Neural crest cell (in vitro differentiated cells): Measurements from ENCODE around the gene SMG7. TPM values are rescaled to one million over a fixed set of nuclear protein-coding genes. Genes with fewer than 3 reads are reported as not detected.

Source experiments
- DNase-seq: peaks from one replicate; pipeline ENCODE4 v3.0.0; 2021; ENCODE audit warnings: low read depth, mixed read lengths, low spot score
- H3K27ac Mint-ChIP-seq: one replicate; pipeline ENCODE4 v1.8.0; 2021; ENCODE audit warnings: mild to moderate bottlenecking, mixed read lengths; ENCODE audit not compliant: unreplicated experiment
- H3K27me3 Mint-ChIP-seq: 2 replicates; pipeline ENCODE4 v1.8.0; 2021; ENCODE audit warnings: low read depth, mild to moderate bottlenecking, mixed read lengths
- H3K36me3 Mint-ChIP-seq: 2 replicates; pipeline ENCODE4 v1.8.0; 2021; ENCODE audit warnings: low read depth, mild to moderate bottlenecking, mixed read lengths
- H3K4me1 Mint-ChIP-seq: 2 replicates; pipeline ENCODE4 v1.8.0; 2021; ENCODE audit warnings: mixed read lengths
- H3K4me3 Mint-ChIP-seq: one replicate; pipeline ENCODE4 v1.8.0; 2021; ENCODE audit warnings: mild to moderate bottlenecking, mixed read lengths
- H3K9me3 Mint-ChIP-seq: 2 replicates; pipeline ENCODE4 v1.8.0; 2021; ENCODE audit warnings: mixed read lengths
- CTCF ChIP-seq: fragments of 200-600 bp; sonication (generic); conservative IDR thresholded peaks from 2 replicates; pipeline ENCODE4 v1.5.0; 2021; ENCODE audit warnings: antibody characterized with exemption, mild to moderate bottlenecking
- total RNA-seq: library from RNA; stranded (reverse); gene quantifications from 2 replicates; pipeline ENCODE4 v1.2.1, GENCODE V29; 2021

Gene SMG7
- total RNA-seq, 1 donor from 2014 or later = 72.4 TPM

DNA sequence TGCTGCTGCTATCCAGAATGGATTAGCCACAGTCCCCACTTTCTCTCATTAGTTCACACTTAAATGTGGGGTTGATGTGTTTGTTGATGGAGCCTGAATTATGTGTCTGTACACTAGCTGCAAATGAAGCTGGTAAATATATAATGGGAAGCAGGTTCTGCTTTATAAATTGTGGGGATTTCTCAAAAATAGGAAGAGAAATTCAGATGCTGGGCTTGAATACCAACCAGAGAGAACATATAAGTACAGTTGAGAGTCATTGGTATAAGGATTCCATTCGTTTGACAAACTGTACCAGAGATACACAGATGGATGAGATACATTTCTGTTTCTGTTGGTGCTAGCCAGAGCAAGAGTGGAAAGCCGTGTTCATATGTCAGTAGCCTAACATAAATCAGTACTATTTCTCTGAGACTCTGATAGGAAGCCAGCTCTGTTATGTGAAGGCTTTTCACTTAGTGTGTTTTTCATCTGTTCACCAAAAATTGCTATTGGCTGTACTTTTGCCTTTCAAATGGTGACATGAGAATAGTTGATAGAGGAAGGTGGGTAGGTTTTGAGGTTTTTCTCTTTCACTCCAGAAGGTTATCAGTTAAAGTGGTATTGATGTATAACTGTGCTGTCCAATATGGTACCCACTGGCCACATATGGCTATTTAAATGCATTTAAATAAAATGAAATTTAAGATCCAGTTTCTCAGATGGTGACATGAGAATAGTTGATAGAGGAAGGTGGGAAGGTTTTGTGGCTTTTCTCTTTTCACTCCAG is 15.6 kb downstream of the SMG7 start:
- H3K4me1 Mint-ChIP-seq = peaks cover 8% of the 10 kb centered on the region
- H3K36me3 Mint-ChIP-seq = peaks cover 5% of the 10 kb centered on the region
- no peak overlapping the region for H3K27ac Mint-ChIP-seq

GRCh38 chr1:183490932-183491331 is 18.6 kb downstream of the SMG7 start:
- Mint-ChIP-seq H3K4me1 (peaks cover 8% of the 10 kb centered on the region), H3K36me3 (peaks cover 5% of the 10 kb centered on the region), H3K9me3 (no peaks in the 10 kb centered on the region), H3K27me3 (no peaks in the 10 kb centered on the region), H3K4me3 (no peak overlapping the region), H3K27ac (no peak overlapping the region)
- no peak for DNase-seq
- TF ChIP-seq CTCF = no peak

More for the DNA sequence above, 15.6 kb downstream of the SMG7 start:
- H3K9me3 Mint-ChIP-seq = no peaks in the 10 kb centered on the region
- TF ChIP-seq CTCF = no peak
- no peaks in the 10 kb centered on the region for H3K27me3 Mint-ChIP-seq
- DNase-seq = no peak
- no peak overlapping the region for H3K4me3 Mint-ChIP-seq

GRCh38 chr1:183493540-183494245 is 21.4 kb downstream of the SMG7 start:
- TF ChIP-seq CTCF = no peak
- Mint-ChIP-seq H3K36me3 (peaks cover 8% of the 10 kb centered on the region), H3K9me3 (no peaks in the 10 kb centered on the region), H3K4me3 (no peak overlapping the region), H3K4me1 (peaks cover 4% of the 10 kb centered on the region), H3K27me3 (no peaks in the 10 kb centered on the region), H3K27ac (no peak overlapping the region)
- no peak for DNase-seq

DNA sequence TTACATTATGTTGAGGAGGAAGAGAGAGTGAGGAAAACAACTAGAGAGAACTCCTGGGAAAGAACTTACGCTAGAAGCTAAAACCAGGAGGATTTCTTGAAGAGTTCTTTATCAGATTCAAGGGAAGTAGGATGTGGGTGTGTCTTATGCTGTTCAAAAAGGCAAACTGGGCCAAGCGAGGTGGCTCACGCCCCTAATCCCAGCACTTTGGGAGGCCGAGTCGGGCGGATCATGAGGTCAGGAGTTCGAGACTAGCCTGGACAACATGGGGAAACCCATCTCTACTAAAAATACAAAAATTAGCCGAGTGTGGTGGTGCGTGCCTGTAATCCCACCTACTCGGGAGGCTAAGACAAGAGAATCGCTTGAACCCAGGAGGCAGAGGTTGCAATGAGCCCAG is 23.1 kb downstream of the SMG7 start:
- H3K4me3 Mint-ChIP-seq = no peak overlapping the region
- DNase-seq = no peak
- no peak for TF ChIP-seq CTCF
- H3K27ac Mint-ChIP-seq = no peak overlapping the region
- no peaks in the 10 kb centered on the region for H3K27me3 Mint-ChIP-seq
- no peaks in the 10 kb centered on the region for H3K9me3 Mint-ChIP-seq
- H3K4me1 Mint-ChIP-seq = peaks cover 6% of the 10 kb centered on the region
- peaks cover 3% of the 10 kb centered on the region for H3K36me3 Mint-ChIP-seq

- no peak for DNase-seq
- H3K27me3 Mint-ChIP-seq = no peaks in the 10 kb centered on the region
- peaks cover 5% of the 10 kb centered on the region for H3K4me1 Mint-ChIP-seq
- TF ChIP-seq CTCF = no peak
- no peak overlapping the region for H3K27ac Mint-ChIP-seq
- H3K36me3 Mint-ChIP-seq = peaks cover 3% of the 10 kb centered on the region
- no peak overlapping the region for H3K4me3 Mint-ChIP-seq
- H3K9me3 Mint-ChIP-seq = no peaks in the 10 kb centered on the region
These were observed 24.9 kb downstream of the SMG7 start for GRCh38 chr1:183497218-183497617.
